ENCODE results near the gene OTOG. TPM values are rescaled to one million over a fixed set of nuclear protein-coding genes. Genes with fewer than 3 reads are reported as not detected.

Gene OTOG
- polyA plus RNA-seq, 1 experiment = not detected

- no peak for TF ChIP-seq CTCF (IDR thresholded peaks at IDR 0.05; ENCODE audit: insufficient read depth, low read depth, low read length)
- Histone ChIP-seq H3K36me3 (ENCODE audit: control insufficient read depth, insufficient read depth, low read length) (no peaks in the 10 kb centered on the region), H3K4me3 (ENCODE audit: low read depth, low read length) (no peak overlapping the region), H3K27me3 (ENCODE audit: control insufficient read depth, insufficient read depth, low read length) (peaks cover 2% of the 10 kb centered on the region; the same call in 1 of the 2 replicates)
- POLR2A ChIA-PET = no interaction called here
- DNase-seq (ENCODE audit: low read depth) = no peak
- CTCF ChIA-PET = interaction anchor here (0.8 to 1.2 kb wide), 3 partner anchors 16 to 54 kb away, joined by 3 read pairs; no protein-coding TSS in a partner anchor
These were observed 105.5 kb downstream of the OTOG start for GRCh38 chr11:17652556-17652955.

GRCh38 chr11:17653611-17654010 is 106.6 kb downstream of the OTOG start:
- DNase-seq (ENCODE audit: low read depth) = no peak
- CTCF ChIA-PET = interaction anchor here (0.9 kb wide), 1 partner anchor 55 kb away, joined by 3 read pairs; no protein-coding TSS in a partner anchor
- TF ChIP-seq CTCF (IDR thresholded peaks at IDR 0.05; ENCODE audit: insufficient read depth, low read depth, low read length) = no peak

GRCh38 chr11:17655682-17656081 is 108.6 kb downstream of the OTOG start:
- DNase-seq (ENCODE audit: low read depth) = no peak
- ChIA-PET CTCF (interaction anchor here (1.1 kb wide), 2 partner anchors 50 to 57 kb away, joined by 3 read pairs; no protein-coding TSS in a partner anchor), POLR2A (no interaction called here)
- Histone ChIP-seq H3K36me3 (ENCODE audit: control insufficient read depth, insufficient read depth, low read length) (no peaks in the 10 kb centered on the region), H3K4me3 (ENCODE audit: low read depth, low read length) (no peak overlapping the region), H3K27me3 (ENCODE audit: control insufficient read depth, insufficient read depth, low read length) (0 out of 2 replicates have a peak, but pooled peaks cover 2% of the 10 kb centered on the region)
- TF ChIP-seq CTCF (IDR thresholded peaks at IDR 0.05; ENCODE audit: insufficient read depth, low read depth, low read length) = no peak

More at GRCh38 chr11:17653611-17654010, 106.6 kb downstream of the OTOG start:
- Histone ChIP-seq H3K36me3 (ENCODE audit: control insufficient read depth, insufficient read depth, low read length) (no peaks in the 10 kb centered on the region), H3K4me3 (ENCODE audit: low read depth, low read length) (no peak overlapping the region), H3K27me3 (ENCODE audit: control insufficient read depth, insufficient read depth, low read length) (peaks cover 2% of the 10 kb centered on the region; the same call in 1 of the 2 replicates)
- POLR2A ChIA-PET = no interaction called here

GRCh38 chr11:17658211-17658610 is 111.2 kb downstream of the OTOG start:
- ChIA-PET CTCF (no interaction called here), POLR2A (no interaction called here)
- H3K36me3 ChIP-seq (ENCODE audit: control insufficient read depth, insufficient read depth, low read length) = no peaks in the 10 kb centered on the region
- TF ChIP-seq CTCF (IDR thresholded peaks at IDR 0.05; ENCODE audit: insufficient read depth, low read depth, low read length) = no peak
- no peak for DNase-seq (ENCODE audit: low read depth)
- no peak overlapping the region for H3K4me3 ChIP-seq (ENCODE audit: low read depth, low read length)
- no peaks in the 10 kb centered on the region for H3K27me3 ChIP-seq (ENCODE audit: control insufficient read depth, insufficient read depth, low read length)

- no peaks in the 10 kb centered on the region for H3K36me3 ChIP-seq (ENCODE audit: control insufficient read depth, insufficient read depth, low read length)
- no peak for DNase-seq (ENCODE audit: low read depth)
- TF ChIP-seq CTCF (IDR thresholded peaks at IDR 0.05; ENCODE audit: insufficient read depth, low read depth, low read length) = no peak
- CTCF ChIA-PET = interaction anchor here (0.6 to 0.7 kb wide), 2 partner anchors 67 to 430 kb away, joined by 3 read pairs; no protein-coding TSS in a partner anchor
- H3K27me3 ChIP-seq (ENCODE audit: control insufficient read depth, insufficient read depth, low read length) = no peaks in the 10 kb centered on the region
- no peak overlapping the region for H3K4me3 ChIP-seq (ENCODE audit: low read depth, low read length)
- POLR2A ChIA-PET = no interaction called here
These were observed 121.1 kb downstream of the OTOG start for GRCh38 chr11:17668166-17668565.
